Measurements from ENCODE around the gene OR4X1.

- TF ChIP-seq CTCF (conservative IDR thresholded peaks at IDR 0.05 in 1 of 2, IDR thresholded peaks at IDR 0.05 in 1 of 2; ENCODE audit: extremely low read depth in 1 of 2, insufficient read depth in 1 of 2, low read depth in 1 of 2, low read length in 2 of 2) (no peak), EZH2 (IDR thresholded peaks at IDR 0.05; ENCODE audit: borderline replicate concordance, low read length) (no peak)
Measured at GRCh38 chr11:48248902-48249301, 14.8 kb upstream of the OR4X1 start.

All from mammary epithelial cell (primary cell).